Kidney capillary endothelial cell (primary cell): Measurements from ENCODE around the gene NHSL1.

ENCODE experiments used
- DNase-seq: peaks from one replicate; pipeline ENCODE4 v3.0.0-alpha.2; 2018; ENCODE audit warnings: low spot score

Gene NHSL1

GRCh38 chr6:138424004-138424904, 75.0 kb downstream of the NHSL1 start:
- no peak for DNase-seq

GRCh38 chr6:138422861-138423260, 76.4 kb downstream of the NHSL1 start:
- no peak for DNase-seq

- DNase-seq, result no peak
Measured at GRCh38 chr6:138421608-138422007, 77.7 kb downstream of the NHSL1 start.

GRCh38 chr6:138421089-138421488, 78.2 kb downstream of the NHSL1 start:
- no peak for DNase-seq

GRCh38 chr6:138420356-138420755, 78.9 kb downstream of the NHSL1 start:
- no peak for DNase-seq

- DNase-seq, result no peak
Measured at GRCh38 chr6:138419766-138420165, 79.5 kb downstream of the NHSL1 start.

- DNase-seq, result no peak
Measured at GRCh38 chr6:138418118-138418742, 81.1 kb downstream of the NHSL1 start.

- DNase-seq, result no peak
Measured at GRCh38 chr6:138417493-138418117, 81.7 kb downstream of the NHSL1 start.

GRCh38 chr6:138416206-138416605, 83.1 kb downstream of the NHSL1 start:
- DNase-seq, result no peak

- no peak for DNase-seq
Measured at GRCh38 chr6:138415125-138415524, 84.2 kb downstream of the NHSL1 start.

GRCh38 chr6:138410972-138411880, 88.1 kb downstream of the NHSL1 start:
- peak; percentile 89 for DNase-seq

- no peak for DNase-seq
Measured at GRCh38 chr6:138410048-138410735, 89.1 kb downstream of the NHSL1 start.

- DNase-seq, result no peak
Measured at GRCh38 chr6:138406443-138406842, 92.9 kb downstream of the NHSL1 start.

- no peak for DNase-seq
Measured at GRCh38 chr6:138405816-138406413, 93.4 kb downstream of the NHSL1 start.

GRCh38 chr6:138404666-138405337, 94.5 kb downstream of the NHSL1 start:
- DNase-seq, result no peak

GRCh38 chr6:138403801-138404665, 95.3 kb downstream of the NHSL1 start, which contains the start of gene HEBP2:
Gene HEBP2 (plus strand): TSS chr6:138404223. CDS start chr6:138404496, 273 bp downstream.
- peak; percentile 81 for DNase-seq

- DNase-seq, result peak; percentile 21
Measured at GRCh38 chr6:138403324-138403800, 95.9 kb downstream of the NHSL1 start.

- DNase-seq, result no peak
Measured at GRCh38 chr6:138402838-138403187, 96.5 kb downstream of the NHSL1 start.
